GM12873 (cell line): Measurements from ENCODE around the gene UBE2B.

ENCODE experiments used
- TF ChIP-seq, protein P1 (sequence below): IDR thresholded peaks from 2 replicates; pipeline ENCODE4 v1.5.1; 2012; ENCODE audit warnings: low read depth, mild to moderate bottlenecking, moderate library complexity, low read length, control low read depth; ENCODE audit not compliant: insufficient read depth; ENCODE audit errors: missing control alignments

The UBE2B gene

DNA sequence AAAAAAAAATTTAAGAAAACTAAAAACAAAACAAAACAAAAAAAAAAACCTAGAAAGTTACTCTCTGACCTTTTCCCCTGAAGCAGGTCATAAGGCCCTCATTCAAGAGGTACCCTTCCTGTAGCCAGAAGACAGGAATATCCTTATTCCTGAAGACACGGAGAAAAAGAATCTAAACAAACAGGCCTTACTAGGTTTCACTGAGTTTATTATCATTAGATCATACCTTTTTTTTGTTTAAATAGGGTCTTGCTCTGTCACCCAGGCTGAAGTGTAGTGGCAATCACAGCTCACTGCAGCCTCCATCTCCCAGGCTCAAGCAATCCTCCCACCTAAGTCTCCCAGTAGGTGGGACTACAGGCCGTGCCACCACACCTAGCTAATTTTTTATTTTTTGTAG, 52.0 kb downstream of the UBE2B start:
- TF ChIP-seq, protein P1, sequence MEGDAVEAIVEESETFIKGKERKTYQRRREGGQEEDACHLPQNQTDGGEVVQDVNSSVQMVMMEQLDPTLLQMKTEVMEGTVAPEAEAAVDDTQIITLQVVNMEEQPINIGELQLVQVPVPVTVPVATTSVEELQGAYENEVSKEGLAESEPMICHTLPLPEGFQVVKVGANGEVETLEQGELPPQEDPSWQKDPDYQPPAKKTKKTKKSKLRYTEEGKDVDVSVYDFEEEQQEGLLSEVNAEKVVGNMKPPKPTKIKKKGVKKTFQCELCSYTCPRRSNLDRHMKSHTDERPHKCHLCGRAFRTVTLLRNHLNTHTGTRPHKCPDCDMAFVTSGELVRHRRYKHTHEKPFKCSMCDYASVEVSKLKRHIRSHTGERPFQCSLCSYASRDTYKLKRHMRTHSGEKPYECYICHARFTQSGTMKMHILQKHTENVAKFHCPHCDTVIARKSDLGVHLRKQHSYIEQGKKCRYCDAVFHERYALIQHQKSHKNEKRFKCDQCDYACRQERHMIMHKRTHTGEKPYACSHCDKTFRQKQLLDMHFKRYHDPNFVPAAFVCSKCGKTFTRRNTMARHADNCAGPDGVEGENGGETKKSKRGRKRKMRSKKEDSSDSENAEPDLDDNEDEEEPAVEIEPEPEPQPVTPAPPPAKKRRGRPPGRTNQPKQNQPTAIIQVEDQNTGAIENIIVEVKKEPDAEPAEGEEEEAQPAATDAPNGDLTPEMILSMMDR: no peak

DNA sequence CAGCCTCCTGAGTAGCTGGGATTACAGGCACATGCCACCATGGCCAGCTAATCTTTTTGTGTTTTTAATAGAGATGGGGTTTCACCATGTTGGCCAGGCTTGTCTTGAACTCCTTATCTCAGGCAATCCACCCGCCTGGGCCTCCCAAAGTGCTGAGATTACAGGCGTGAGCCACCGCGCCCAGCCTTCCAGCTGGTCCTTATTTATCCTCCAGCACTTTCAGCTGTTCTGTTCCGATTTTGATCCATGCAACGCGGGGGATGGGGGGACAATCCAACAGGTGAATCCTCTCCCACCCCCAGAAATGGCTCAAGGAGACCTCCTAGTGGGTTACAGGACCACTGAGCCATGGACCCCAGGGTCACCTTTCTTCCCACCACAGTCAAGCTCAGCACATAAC, 55.0 kb downstream of the UBE2B start:
- TF ChIP-seq, protein P1: no peak

DNA sequence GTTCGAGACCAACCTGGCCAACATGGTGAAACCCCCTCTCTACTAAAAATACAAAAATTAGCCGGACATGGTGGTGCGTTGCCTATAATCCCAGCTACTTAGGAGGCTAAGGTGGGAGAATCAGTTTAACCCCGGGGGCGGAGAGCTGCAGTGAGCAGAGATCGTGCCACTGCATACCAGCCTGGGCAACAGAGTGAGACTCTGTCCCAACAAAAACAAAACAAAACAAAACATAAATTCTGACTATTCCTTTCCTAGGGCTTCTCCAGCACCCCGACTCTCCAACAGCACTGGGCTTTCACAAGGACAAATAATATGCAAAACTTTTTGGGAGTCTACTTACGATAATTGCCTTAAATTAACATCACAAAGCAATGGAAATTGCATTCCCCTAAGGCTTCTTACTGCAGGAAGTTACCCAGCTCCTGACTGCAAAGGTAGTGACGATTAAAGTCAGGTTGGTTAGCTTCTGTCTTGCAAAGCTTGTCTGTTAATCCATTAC, 56.2 kb downstream of the UBE2B start:
- TF ChIP-seq, protein P1: no peak

DNA sequence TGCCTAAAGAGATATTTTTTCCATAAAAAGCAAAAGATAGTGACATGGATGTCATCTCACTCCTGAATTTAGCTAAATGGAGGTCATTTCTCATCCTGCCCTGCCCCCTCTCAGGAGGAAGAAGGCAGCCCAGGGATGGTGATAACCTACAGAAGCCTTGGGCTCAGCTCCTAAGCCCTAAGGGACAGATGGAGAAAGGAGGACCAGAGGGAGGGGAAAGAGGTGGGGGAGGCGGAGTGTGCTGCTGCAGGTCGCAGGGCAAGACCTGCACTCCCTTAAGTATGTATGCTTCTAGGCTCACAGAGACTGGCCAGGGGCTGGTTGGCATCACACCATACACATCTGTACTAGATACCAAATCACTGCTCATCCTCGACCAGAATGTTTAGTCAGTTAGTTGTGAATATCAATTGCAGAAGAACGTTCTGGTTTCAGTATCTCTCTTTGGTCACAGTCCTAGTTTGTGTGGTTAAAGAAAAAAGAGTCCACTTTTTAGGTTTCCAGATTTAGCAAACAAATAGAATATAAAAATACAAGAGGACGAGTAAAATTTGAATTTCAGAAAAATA, 58.7 kb downstream of the UBE2B start:
- TF ChIP-seq, protein P1: no peak

DNA sequence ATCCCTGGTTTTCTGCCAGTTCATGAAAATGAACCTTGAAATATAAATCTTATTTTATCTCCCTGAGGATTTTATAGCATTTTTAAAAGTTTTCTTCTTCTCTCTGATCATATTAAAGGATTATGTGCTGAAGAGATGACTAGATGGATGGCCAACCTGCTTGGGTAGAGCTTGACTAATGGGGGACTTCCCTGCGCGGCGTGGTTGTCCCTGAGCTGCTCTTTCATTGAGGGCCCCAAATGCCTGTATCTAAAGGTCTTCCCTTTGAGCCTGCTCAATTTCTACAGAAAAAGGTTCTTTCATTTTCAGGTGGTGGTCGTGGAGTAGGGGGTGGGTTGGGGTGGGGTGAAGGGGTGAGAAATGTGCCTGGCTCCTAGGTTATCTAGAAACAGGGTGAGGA, 60.8 kb downstream of the UBE2B start:
- TF ChIP-seq, protein P1: no peak

DNA sequence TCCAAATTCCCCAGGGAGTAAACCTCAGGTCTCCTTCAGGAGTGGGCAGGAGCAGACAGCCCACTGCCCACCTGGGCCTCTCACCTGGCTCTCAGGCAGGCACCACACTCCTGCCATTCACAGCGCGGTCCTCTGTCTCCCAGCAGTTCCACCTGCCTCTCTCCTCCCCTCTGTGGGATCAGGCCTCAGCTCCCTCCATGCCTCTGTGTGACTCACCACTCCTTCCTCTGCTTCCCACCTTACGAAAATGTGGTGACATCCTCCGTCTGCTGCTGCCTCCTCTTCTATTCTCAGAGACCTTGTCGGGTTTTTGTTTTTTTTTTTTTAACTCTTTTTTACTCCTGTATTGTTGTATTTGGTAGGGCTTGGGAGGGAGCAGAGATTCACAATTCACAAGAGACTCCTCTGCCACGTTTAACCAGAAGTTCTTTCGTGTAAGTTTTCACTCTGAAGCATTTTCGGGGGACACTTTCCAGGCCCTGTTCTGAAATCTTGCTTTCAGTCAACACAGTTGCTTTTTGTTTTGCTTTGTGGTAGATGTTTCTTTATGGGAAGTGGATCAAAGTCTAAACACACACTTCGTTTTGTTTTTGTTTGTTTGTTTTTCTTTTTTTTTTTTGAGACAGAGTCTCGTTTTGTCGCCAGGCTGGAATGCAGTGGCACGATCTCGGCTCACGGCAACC, 61.4 kb downstream of the UBE2B start:
- TF ChIP-seq, protein P1: no peak

DNA sequence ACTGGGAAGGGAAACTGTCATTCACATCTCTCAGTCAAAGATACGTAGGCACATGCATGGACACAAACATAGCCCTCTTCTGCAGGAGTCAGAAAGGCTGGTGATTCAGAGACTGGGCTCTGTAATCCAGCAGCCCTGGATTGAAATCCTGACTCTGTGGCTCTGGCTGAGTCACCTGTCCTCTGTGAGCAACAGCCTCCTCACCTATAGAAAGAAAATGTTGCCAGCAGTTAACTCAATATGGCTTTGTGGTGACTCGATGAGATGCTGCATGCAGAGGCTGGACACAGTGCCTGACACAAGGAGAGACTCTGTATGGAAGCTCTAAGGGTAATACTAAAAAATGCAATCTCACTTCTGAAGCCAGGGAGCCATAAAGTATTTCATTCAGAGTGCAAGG, 64.2 kb downstream of the UBE2B start:
- TF ChIP-seq, protein P1: no peak
